Mesodermal cell (in vitro differentiated cells): ENCODE data around the gene ENPP1.
"Not testable (repeated sequence)": the region's sequence is repeated elsewhere in the genome, so short reads cannot be mapped to it uniquely, and the experiment has no call there.

Experiments used
- H3K27ac ChIP-seq: 2 replicates; pipeline ENCODE4 v1.7.0; 2013; ENCODE audit warnings: mild to moderate bottlenecking, low read depth, low read length, moderate library complexity; ENCODE audit not compliant: severe bottlenecking
- H3K36me3 ChIP-seq: 2 replicates; pipeline ENCODE4 v1.7.1; 2013; ENCODE audit warnings: mild to moderate bottlenecking, low read length, moderate library complexity; ENCODE audit not compliant: control insufficient read depth, insufficient read depth
- H3K4me1 ChIP-seq: one replicate; pipeline ENCODE4 v1.7.1; 2013; ENCODE audit warnings: mild to moderate bottlenecking, low read length; ENCODE audit not compliant: insufficient read depth, control insufficient read depth, poor library complexity, severe bottlenecking
- H3K4me3 ChIP-seq: 2 replicates; pipeline ENCODE4 v1.7.0; 2013; ENCODE audit warnings: low read length, control low read depth, mild to moderate bottlenecking; ENCODE audit not compliant: insufficient read depth, poor library complexity, severe bottlenecking; ENCODE audit errors: extremely low read depth
- H3K9me3 ChIP-seq: 2 replicates; pipeline ENCODE4 v1.7.1; 2013; ENCODE audit warnings: mild to moderate bottlenecking, low read length, moderate library complexity; ENCODE audit not compliant: control insufficient read depth
- WGBS, 2 experiments: methylation state at CpG; one replicate each; pipeline ENCODE4 v1.1.5; 2013; ENCODE audit warnings: missing lambda C conversion rate in 2 of 2; ENCODE audit not compliant: insufficient coverage in 2 of 2; 5-methylcytosine and 5-hydroxymethylcytosine counted together

Gene ENPP1

DNA sequence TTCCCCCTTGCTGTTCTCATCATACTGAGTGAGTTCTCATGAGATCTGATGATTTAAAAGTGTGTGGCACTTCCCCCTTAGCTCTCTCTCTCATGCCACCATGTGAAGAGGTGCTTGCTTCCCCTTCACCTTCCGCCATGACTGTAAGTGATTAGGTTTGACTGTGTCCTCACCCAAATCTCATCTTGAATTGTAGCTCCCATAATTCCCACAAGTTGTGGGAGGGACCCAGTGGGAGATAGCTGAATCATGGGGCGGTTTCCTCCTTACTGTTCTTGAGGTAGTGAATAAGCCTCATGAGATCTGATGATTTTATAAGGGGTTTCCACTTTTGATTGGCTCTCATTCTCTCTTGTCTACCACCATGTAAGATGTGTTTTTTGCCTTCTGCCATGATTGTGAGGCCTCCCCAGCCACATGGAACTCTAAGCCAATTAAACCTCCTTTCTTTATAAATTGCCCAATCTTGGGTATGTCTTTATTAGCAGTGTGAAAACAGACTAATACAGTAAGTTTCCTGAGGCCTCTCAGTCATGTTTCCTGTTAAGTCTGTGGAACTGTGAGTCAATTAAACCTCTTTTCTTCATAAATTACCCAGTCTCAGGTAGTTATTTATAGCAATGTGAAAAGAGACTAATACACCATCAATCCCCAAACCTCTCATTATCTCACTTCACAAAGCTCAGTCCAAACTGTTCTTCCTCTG is 108.4 kb downstream of the ENPP1 start:
- not testable (repeated sequence) for H3K4me3 ChIP-seq, H3K36me3 ChIP-seq, H3K4me1 ChIP-seq, H3K27ac ChIP-seq, H3K9me3 ChIP-seq
- WGBS, 2 experiments = 100% methylated on average over 1 of the region's 2 CpGs; no CpG with 5 or more reads in 1 of the 2 experiments

- Histone ChIP-seq H3K4me1 (no peaks in the 10 kb centered on the region), H3K4me3 (no peak overlapping the region), H3K36me3 (no peaks in the 10 kb centered on the region), H3K9me3 (no peaks in the 10 kb centered on the region), H3K27ac (no peak overlapping the region)
- 77 to 100% methylated on average over 1 to 2 of the region's 2 CpGs for WGBS, 2 experiments
These were observed 109.0 kb downstream of the ENPP1 start for GRCh38 chr6:131916847-131917246.

GRCh38 chr6:131917318-131917717 is 109.5 kb downstream of the ENPP1 start:
- Histone ChIP-seq H3K9me3 (no peaks in the 10 kb centered on the region), H3K36me3 (no peaks in the 10 kb centered on the region), H3K4me3 (no peak overlapping the region), H3K4me1 (no peaks in the 10 kb centered on the region), H3K27ac (no peak overlapping the region)
- WGBS, 2 experiments = 73 to 83% methylated on average over 1 to 2 of the region's 2 CpGs

GRCh38 chr6:131917763-131918649 is 110.2 kb downstream of the ENPP1 start:
- WGBS, 2 experiments = 86 to 88% methylated on average over 5 of the region's 6 CpGs
- no peak overlapping the region for H3K4me3 ChIP-seq

DNA sequence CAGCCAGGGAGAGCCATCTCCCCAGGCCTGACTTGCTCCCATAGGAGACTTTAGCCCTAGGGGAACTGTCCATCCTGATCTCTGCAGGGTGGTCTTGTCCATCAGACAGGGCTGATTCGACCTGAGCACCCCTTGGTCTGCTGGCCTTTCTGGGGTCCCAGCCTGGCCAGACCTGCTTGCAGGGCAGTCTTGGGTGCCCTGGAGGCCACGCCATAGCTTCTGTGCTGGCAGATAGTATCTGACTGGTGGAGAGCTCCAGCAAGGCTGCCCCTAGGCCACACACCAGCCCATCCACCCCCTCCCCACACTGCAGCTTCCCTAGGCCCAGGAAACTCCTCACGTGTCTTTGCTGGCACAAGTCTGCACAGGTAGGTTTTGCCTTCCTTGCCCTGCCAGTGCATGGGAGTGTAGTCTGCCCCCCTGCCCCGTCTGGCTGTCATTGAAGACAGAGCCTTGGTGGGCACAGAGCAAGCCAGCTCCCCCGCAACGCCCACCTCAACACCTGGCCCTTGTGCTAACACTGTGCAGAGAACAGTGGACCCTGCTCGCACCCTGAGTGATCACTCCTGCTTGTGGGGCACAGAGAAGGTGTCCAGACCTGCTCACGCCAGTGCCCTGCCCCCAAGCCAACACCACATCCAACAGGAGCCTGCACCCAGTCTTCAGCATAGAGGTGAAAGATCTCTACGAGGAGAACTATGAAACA is 111.0 kb downstream of the ENPP1 start:
- 90 to 97% methylated on average over 5 to 7 of the region's 9 CpGs for WGBS, 2 experiments
- Histone ChIP-seq H3K4me1 (no peaks in the 10 kb centered on the region), H3K4me3 (no peak overlapping the region), H3K9me3 (peaks cover 6% of the 10 kb centered on the region), H3K36me3 (no peaks in the 10 kb centered on the region), H3K27ac (no peak overlapping the region)

More at GRCh38 chr6:131917763-131918649, 110.2 kb downstream of the ENPP1 start:
- H3K4me1 ChIP-seq = no peaks in the 10 kb centered on the region
- H3K9me3 ChIP-seq = peaks cover 4% of the 10 kb centered on the region
- no peaks in the 10 kb centered on the region for H3K36me3 ChIP-seq
- no peak overlapping the region for H3K27ac ChIP-seq

- no peak overlapping the region for H3K4me3 ChIP-seq
- H3K27ac ChIP-seq = no peak overlapping the region
- H3K4me1 ChIP-seq = no peaks in the 10 kb centered on the region
- H3K9me3 ChIP-seq = peaks cover 9% of the 10 kb centered on the region
- no peaks in the 10 kb centered on the region for H3K36me3 ChIP-seq
- no CpG with 5 or more reads among the region's 3 CpGs for WGBS, 2 experiments
These were observed 112.8 kb downstream of the ENPP1 start for GRCh38 chr6:131920656-131921055.

GRCh38 chr6:131923356-131923755 is 115.5 kb downstream of the ENPP1 start:
- Histone ChIP-seq H3K36me3 (no peaks in the 10 kb centered on the region), H3K27ac (no peak overlapping the region), H3K4me3 (no peak overlapping the region), H3K9me3 (peaks cover 9% of the 10 kb centered on the region), H3K4me1 (no peaks in the 10 kb centered on the region)
- 0% methylated on average over 1 of the region's 2 CpGs for WGBS, 2 experiments

GRCh38 chr6:131924881-131925474 is 117.2 kb downstream of the ENPP1 start:
- no peak overlapping the region for H3K27ac ChIP-seq
- WGBS, 2 experiments = 55% methylated on average over 2 of the region's 4 CpGs; no CpG with 5 or more reads in 1 of the 2 experiments
- no peak overlapping the region for H3K4me3 ChIP-seq
- H3K4me1 ChIP-seq = no peaks in the 10 kb centered on the region
- no peaks in the 10 kb centered on the region for H3K36me3 ChIP-seq
- peaks cover 9% of the 10 kb centered on the region for H3K9me3 ChIP-seq

- Histone ChIP-seq H3K27ac (no peak overlapping the region), H3K4me1 (no peaks in the 10 kb centered on the region), H3K36me3 (no peaks in the 10 kb centered on the region), H3K9me3 (no peaks in the 10 kb centered on the region), H3K4me3 (no peak overlapping the region)
- WGBS, 2 experiments = 88% methylated on average over 1 of the region's 2 CpGs; no CpG with 5 or more reads in 1 of the 2 experiments
These were observed 121.4 kb downstream of the ENPP1 start for GRCh38 chr6:131929264-131929663.

GRCh38 chr6:131929976-131930375 is 122.2 kb downstream of the ENPP1 start:
- no peaks in the 10 kb centered on the region for H3K36me3 ChIP-seq
- H3K4me1 ChIP-seq = no peaks in the 10 kb centered on the region
- no peak overlapping the region for H3K27ac ChIP-seq
- no CpG with 5 or more reads among the region's 1 CpG for WGBS, 2 experiments
- H3K9me3 ChIP-seq = no peaks in the 10 kb centered on the region
- H3K4me3 ChIP-seq = no peak overlapping the region
